HG02840 (cell line): ENCODE data around the gene TP53BP2.
"Not testable (repeated sequence)": the region's sequence is repeated elsewhere in the genome, so short reads cannot be mapped to it uniquely, and the experiment has no call there.

Source experiments
- ATAC-seq: cut with Tn5 transposase; IDR thresholded peaks from one replicate; pipeline ENCODE4 v1.9.1; 2021; ENCODE audit warnings: mild to moderate bottlenecking, moderate library complexity, moderate number of reproducible peaks; ENCODE audit not compliant: unreplicated experiment, low FRiP score

TP53BP2 gene, protein sequence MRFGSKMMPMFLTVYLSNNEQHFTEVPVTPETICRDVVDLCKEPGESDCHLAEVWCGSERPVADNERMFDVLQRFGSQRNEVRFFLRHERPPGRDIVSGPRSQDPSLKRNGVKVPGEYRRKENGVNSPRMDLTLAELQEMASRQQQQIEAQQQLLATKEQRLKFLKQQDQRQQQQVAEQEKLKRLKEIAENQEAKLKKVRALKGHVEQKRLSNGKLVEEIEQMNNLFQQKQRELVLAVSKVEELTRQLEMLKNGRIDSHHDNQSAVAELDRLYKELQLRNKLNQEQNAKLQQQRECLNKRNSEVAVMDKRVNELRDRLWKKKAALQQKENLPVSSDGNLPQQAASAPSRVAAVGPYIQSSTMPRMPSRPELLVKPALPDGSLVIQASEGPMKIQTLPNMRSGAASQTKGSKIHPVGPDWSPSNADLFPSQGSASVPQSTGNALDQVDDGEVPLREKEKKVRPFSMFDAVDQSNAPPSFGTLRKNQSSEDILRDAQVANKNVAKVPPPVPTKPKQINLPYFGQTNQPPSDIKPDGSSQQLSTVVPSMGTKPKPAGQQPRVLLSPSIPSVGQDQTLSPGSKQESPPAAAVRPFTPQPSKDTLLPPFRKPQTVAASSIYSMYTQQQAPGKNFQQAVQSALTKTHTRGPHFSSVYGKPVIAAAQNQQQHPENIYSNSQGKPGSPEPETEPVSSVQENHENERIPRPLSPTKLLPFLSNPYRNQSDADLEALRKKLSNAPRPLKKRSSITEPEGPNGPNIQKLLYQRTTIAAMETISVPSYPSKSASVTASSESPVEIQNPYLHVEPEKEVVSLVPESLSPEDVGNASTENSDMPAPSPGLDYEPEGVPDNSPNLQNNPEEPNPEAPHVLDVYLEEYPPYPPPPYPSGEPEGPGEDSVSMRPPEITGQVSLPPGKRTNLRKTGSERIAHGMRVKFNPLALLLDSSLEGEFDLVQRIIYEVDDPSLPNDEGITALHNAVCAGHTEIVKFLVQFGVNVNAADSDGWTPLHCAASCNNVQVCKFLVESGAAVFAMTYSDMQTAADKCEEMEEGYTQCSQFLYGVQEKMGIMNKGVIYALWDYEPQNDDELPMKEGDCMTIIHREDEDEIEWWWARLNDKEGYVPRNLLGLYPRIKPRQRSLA

DNA sequence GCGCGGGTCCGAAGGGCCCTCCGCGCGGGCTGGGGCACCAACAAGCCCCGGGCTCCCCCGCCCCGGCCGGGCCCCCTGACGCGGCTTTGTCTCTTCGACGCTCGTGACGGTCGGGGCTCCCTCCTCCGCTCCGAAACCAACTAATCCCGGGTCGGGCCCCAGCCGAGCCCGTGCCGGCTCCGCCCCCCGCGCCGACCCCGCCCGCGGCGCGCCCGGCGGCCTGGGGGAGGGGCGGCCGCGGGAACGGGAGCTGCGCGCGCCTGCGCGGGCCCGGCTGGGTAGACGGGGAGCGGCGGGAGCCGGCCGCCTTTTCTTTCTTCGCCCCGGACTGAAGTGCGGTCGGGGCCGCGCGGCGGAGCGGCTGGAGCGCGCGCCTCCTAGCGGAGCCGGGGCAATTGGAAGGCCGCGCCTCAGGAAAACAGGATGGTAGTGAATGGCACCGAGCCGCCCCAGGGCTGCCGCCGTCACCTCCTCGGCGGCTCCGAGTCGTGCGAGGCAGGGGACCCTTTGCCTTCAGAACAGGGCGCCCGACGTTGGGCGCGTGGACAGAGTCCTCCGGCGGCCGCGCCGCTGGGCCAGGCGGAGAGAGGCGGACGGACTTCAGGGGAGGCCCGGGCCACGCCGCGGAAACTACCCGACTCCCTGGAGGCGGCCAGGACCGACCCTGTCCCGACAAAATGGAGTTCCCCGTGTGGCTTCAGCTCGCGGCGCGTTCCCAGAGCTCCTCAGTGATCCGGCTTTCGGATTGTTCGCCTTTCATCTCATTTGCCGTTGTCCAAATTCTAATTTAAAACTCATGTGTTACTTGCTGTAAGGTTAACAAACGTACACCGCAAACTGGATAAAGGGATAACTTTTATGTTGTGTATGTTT is at the start of gene TP53BP2:
Gene TP53BP2 (minus strand): TSS at position 138 of the 873 bp plus-strand sequence. CDS start 267 bp downstream, outside the sequence.
- peak; percentile 77 for ATAC-seq

DNA sequence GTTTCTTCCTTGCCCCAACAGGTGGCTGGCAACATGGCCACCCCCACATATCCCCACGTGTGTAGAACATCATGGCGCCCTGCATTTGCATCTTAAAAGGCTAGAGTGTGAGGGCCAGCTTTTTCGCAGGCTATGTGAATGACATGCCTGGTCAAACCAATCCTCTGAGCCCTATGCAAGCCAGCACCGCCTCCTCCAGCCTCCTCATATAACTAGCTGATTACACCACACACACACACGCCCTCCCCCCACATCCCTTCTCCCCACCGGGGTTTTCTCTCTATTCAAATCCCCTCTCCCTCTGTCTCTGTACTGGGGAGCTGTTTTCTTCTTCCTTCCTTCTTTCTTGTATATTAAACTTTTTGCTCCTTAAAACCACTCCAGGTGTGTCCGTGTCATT is 44.7 kb upstream of the TP53BP2 start:
- not testable (repeated sequence) for ATAC-seq

DNA sequence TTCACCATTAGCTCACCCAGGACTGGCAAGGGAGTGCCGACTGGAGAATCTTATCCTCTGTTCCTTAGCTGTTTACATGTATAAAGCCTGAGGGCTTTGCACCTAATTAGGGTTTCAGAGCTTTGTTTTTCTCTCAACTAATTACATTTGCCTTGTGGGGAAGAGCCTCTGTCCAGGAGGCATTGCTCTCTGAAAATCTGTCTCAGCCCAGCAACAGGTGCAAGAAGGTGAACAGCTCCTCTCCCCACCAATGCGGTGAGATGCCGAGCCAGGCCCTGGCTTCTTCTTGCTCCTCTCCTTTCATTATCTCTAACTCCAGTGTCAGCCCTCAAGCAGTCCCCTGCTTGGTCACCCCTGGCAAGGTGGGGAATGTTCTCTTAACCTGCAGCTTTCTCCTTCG is 43.6 kb upstream of the TP53BP2 start:
- ATAC-seq: not testable (repeated sequence)

DNA sequence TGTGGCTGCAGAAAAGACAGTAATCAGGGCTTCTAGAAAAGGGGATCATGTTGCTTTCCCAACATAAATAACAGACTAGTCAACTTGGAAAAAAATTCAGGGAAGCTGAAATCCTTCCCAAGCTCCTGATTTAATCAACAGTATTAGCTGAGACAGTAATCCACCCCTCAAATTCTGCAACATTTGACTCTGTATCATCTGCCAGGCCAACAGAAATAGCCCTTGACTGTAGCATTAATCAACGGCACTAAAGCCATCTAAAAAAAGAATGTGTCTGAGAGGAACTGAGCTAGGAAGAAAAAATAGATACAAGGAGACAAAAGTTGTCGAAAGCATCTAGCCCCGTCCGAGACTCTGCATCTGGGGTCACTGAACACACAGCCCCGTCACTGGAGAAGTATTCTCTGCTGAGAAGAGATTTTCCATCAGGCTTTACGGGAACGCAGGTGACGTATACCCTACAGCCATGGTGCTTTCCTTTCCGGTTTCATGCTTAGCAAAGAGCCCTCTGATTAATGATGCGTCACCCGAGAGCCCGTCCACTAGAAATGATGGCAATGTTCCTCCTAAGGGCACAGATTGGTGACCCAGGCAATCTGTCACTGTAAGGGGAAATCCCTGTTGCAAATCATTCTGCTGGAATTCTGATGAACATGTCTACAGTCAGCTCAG is 42.1 kb upstream of the TP53BP2 start:
- ATAC-seq: no peak

DNA sequence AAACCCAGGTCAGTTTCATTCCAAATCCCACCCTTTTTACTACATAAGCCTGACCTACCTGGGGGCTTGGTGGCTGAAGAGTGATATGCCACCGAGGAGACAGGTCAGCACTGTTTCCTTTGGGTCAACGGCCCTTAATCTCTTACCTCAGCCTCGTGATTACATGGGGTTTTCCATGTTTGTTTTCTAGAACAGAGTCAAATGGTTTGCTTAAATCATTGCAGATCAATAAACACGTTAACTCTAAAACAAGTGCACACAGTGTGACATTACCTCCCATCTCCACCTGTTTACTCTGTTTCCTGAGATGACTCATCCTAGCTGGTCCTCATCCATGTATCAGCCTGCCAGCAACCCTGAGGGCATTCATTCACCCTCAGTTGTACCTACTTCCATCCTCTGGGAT is 40.8 kb upstream of the TP53BP2 start:
- no peak for ATAC-seq

DNA sequence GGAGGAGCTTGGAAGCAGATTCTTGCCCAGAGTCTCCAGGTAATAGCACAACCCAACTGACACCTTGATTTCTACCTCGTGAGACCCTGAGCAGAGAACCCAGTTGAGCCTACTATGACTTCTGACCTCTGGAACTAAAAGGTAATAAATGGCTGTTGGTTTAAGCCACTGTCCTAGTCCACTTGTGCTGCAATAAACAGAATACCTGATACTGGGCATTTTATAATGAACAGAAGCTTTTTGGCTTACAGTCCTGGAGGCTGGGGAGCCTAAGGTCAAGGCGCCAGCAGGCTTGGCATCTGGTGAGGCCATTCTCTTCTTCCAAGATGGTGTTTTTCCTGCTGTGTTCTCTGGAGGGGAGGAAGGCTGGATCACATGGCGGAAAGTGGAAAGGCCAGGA is 39.9 kb upstream of the TP53BP2 start:
- ATAC-seq: no peak

DNA sequence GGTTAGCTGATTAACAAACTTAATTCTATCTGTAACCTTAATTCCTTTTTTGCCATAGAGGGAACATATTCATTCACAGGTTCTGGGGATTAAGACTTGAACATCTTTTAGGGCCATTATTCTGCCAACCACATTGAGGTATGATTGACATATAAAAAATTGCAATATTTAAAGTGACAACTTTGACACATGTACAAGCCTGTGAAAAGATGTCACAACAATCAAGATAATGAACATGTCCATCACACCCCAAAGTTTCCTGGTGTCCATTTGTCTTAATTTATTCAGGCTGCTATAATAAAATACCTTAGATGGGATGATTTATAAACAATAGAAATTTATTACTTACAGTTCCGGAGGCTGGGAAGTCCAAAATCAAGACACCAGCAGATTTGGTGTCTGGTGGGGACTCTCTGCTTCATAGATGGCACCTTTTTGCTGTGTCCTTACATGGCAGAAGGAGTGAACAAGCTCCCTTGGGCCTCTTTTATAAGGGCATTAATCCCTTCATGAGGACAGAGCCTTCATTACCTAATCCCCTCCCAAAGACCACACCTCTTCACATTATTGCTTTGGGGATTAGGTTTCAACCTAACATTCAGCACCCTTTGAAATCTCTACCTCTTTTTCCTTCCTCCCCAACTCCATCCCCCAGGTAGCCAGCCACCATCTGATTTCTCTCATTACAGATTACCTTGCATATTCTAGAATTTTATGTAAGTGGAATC is 33.0 kb upstream of the TP53BP2 start:
- no peak for ATAC-seq

DNA sequence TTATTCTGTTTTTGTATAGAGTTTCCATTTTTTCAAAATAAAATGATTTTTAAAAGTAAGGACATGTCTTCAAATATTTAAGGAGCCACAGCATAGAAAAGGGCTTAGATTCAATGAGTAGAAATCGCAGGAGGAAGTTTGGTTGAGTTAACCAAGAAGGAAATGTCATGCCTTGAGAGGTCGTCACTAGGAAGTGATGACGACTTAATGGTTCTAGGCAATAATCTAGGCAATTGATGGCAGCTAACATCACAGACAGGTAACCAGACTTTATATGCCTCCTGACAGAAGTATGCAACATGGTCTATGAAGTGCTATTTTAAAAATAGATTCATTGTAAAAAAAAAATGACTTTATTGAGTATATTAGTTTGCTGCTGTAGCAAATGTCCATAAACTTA is 32.1 kb upstream of the TP53BP2 start:
- ATAC-seq: no peak

DNA sequence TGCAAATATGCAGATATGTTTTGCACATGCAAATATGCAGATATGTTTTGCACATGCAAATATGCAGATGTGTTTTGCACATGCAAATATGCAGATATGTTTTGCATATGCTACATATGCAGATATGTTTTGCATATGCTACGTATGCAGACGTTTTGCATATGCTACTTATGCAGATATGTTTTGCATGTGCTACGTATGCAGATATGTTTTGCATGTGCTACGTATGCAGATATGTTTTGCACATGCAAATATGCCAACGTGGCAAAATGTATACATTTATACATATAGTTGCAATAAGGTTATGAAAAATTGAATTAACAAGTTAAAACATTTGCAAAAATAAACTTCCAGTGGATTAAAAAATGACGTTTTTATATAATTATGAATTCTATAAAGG is 30.8 kb upstream of the TP53BP2 start:
- no peak for ATAC-seq

DNA sequence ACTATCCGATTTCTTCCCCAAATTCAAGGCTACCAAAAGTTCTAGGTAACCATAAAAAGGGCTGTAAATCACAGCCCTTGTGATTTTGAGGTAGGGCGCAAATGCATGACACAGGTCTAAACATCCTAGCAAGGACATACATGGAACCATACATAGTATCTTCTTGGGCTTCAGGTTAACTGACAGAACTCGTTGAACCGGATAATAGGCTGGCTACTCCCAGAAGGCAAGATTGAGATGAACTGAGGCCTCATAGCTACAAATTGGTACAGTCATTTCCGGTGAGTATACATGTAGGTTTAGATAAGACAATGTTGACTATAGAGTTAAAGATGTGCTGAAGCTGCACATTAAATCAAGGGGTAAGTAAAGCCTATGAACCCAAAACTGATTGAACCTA is 27.3 kb upstream of the TP53BP2 start:
- no peak for ATAC-seq

DNA sequence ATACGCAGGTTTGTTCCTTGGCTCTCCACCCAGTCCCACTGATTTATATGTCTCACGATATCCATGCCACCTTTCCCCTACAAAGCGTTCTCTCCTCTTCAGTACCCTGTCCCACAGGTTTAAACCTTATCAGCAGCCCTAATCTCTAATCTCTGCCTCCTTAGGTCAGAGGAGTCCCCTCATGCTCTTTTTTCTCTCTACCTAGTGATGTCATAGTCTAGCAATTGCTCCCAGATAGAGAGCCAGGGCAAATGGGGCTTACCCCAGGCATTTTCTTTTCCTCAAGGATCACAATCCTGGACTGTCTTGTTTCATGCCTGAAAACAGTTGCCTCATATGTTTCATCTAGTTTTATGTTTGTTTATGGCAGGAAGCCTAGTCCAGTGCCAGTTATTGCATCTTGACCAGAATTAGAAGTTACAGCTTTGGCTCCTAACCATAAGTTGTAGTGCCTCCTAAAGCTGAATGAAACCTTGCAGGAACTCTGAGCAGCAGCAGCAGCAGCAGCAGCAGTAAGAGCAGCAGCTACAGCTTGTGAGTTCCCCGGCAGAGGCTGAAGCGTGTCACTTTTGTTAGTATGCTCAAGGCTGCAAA is 26.7 kb upstream of the TP53BP2 start:
- ATAC-seq: no peak

DNA sequence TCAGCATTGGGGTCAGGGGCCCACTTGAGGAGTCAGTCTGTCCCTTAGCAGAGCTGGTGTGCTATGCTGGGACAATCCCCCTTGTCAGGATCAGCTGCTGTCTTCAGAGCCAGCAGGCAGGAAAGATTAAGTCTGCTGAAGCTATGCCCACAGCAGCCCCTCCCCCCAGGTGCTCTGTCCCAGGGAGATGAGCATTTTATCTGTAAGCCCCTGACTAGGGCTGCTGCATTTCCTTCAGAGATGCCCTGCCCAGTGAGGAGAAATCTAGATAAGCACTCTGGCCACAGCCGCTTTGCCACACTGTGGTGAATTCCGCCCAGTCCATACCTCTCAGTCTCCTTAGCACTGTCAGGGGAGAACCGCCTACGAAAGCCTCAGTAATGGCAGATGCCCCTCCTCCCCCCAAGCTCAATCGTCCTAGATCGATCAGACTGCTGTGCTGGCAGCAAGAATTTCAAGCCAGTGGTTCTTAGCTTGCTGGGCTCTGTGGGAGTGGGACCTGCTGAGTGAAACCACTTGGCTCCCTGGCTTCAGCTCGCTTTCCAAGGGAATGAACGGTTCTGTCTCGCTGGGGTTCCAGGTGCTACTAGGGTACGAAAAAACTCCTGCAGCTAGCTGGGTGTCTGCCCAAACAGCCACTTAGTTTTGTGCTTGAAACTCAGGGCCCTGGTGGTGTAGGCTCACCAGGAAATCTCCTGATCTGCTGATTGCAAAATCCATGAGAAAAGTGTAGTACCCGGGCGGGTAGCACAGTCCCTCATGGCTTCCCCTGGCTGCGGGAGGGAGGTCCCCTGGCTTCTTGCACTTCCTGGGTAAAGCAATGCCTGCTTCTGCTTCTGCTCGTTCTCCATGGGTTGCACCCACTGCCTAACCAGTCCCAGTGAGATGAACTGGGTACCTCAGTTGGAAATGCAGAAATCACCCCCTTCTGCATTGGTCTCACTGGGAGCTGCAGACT is 25.1 kb upstream of the TP53BP2 start:
- ATAC-seq: no peak

DNA sequence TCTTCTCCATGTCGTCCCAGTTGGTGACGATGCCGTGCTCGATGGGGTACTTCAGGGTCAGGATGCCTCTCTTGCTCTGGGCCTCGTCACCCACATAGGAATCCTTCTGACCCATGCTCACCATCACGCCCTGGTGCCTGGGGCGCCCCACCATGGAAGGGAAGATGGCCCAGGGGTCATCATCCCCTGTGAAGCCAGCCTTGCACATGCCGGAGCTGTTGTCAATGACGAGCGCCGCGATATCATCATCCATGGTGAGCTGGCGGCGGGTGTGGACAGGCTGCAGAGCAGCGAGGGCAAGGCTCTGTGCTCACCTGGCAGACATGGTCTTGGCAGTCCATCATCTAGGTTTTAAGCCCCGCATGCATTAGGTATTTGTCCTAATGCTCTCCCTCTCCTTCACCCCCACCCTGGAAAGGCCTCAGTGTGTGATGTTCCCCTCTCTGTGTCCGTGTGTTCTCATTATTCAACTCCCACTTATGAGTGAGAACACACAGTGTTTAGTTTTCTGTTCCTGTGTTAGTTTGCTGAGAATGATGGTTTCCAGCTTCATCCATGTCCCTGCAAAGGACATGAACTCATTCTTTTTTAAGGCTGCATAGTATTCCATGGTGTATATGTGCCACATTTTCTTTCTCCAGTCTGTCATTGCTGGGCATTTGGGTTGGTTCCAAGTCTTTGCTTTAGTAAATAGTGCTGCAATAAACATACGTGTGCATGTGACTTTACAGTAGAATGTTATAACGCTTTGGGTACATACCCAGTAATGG is 19.0 kb upstream of the TP53BP2 start:
- ATAC-seq: not testable (repeated sequence)

DNA sequence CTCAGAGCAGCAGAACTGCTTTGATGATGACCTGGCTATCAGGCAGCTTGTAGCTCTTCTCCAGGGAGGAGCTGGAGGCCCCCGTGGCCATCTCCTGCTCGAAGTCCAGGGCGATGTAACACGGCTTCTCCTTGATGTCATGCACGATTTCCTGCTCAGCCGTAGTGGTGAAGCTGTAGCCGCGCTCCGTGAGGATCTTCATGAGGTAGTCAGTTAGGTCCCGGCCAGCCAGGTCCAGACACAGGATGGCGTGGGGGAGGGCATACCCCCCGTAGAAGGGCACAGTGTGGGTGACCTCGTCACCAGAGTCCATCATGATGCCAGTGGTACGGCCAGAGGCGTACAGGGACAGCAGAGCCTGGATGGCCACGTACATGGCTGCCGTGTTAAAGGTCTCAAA is 18.3 kb upstream of the TP53BP2 start:
- no peak for ATAC-seq

DNA sequence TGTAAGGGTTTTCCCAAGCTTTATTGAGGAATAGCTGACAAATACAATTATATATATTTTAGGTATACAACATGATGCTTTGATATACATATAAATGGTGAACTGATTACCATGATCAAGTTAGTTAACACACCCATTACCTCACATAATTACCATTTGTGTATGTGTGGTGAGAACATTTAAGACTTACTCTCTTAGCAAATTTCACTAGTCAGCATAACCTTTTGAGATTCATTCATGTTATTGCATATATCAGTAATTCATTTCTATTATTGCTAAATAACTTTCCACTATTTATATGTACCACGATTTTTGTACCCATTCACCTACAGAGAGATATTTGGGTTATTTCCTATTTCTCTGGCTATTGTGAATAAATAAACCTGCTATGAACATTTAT is 16.2 kb upstream of the TP53BP2 start:
- no peak for ATAC-seq

DNA sequence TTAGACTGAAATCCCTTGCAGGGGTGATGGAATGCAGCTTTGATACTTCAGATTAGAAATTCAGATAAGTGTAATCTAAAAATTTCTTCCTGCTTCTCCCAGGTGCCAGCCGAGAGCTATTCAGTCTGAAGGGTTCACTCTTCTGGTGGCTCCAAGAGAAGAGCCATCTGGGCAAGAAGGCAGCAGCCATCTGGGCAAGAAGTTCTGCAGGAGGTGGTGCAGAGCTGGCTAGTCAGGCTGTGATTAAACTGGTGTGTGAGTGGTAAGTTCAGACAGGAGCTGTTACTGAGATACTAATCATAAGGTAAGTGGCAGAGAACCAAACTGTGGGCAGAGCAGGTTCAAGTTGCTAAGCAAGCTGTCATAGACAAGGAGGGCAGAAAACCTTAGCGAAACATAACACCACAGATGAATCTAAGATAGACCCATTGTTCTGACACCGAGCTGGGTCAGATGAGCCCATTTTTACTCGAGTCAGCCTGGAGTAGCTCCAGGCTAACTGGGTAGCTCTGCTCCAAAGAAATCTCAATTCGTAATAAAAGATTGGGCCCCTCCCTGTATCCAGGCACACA is 14.4 kb upstream of the TP53BP2 start:
- ATAC-seq: no peak
